GM23338 (cell line): ENCODE results near the gene SPINK2. TPM values are rescaled to one million over a fixed set of nuclear protein-coding genes. Genes with fewer than 3 reads are reported as not detected.

Source experiments
- ATAC-seq: fragments of 200-7000 bp; cut with Tn5 transposase; 3 replicates; pipeline ENCODE4 v1.9.1; 2020
- DNase-seq: peaks from one replicate; pipeline ENCODE4 v3.0.0-alpha.2; 2015; ENCODE audit warnings: low spot score
- H2AFZ ChIP-seq: fragments of 200-600 bp; sonication (generic); 2 replicates; pipeline ENCODE4 v1.8.0; 2016; ENCODE audit warnings: antibody characterized with exemption, mild to moderate bottlenecking, moderate library complexity
- H3F3A ChIP-seq: fragments of 200-600 bp; sonication (generic); replicated peaks from 2 replicates; pipeline ENCODE4 v1.8.0; 2017; ENCODE audit warnings: antibody characterized with exemption, mixed run types, low read depth
- H3K27ac ChIP-seq: fragments of 200-600 bp; sonication (generic); 2 replicates; pipeline ENCODE4 v1.6.1; 2016; ENCODE audit warnings: low read depth
- H3K27me3 ChIP-seq: fragments of 200-600 bp; sonication (generic); 2 replicates; pipeline ENCODE4 v1.8.0; 2016; ENCODE audit warnings: mild to moderate bottlenecking, mixed run types, moderate library complexity; ENCODE audit not compliant: insufficient read depth
- H3K36me3 ChIP-seq: fragments of 200-600 bp; sonication (generic); 2 replicates; pipeline ENCODE4 v1.8.0; 2016; ENCODE audit warnings: mild to moderate bottlenecking; ENCODE audit not compliant: insufficient read depth
- H3K4me1 ChIP-seq: fragments of 200-600 bp; sonication (generic); 2 replicates; pipeline ENCODE4 v1.8.0; 2016; ENCODE audit warnings: mild to moderate bottlenecking, moderate library complexity; ENCODE audit not compliant: insufficient read depth
- H3K4me2 ChIP-seq: fragments of 200-600 bp; sonication (generic); 2 replicates; pipeline ENCODE4 v1.7.1; 2017; ENCODE audit warnings: mixed run types
- H3K4me3 ChIP-seq: fragments of 200-600 bp; sonication (generic); 2 replicates; pipeline ENCODE4 v1.6.1; 2016; ENCODE audit warnings: mixed run types
- H3K79me2 ChIP-seq: fragments of 200-600 bp; sonication (generic); replicated peaks from 2 replicates; pipeline ENCODE4 v1.8.0; 2017; ENCODE audit warnings: mild to moderate bottlenecking; ENCODE audit not compliant: insufficient read depth
- H3K9me2 ChIP-seq: fragments of 200-600 bp; sonication (generic); 2 replicates; pipeline ENCODE4 v1.8.0; 2017; ENCODE audit not compliant: insufficient read depth
- H4K20me1 ChIP-seq: fragments of 200-600 bp; sonication (generic); replicated peaks from 2 replicates; pipeline ENCODE4 v1.8.0; 2017; ENCODE audit warnings: mild to moderate bottlenecking; ENCODE audit not compliant: insufficient read depth
- H3K27ac Mint-ChIP-seq: 2 replicates; pipeline ENCODE4 v1.8.0; 2020; ENCODE audit warnings: inconsistent platforms, mild to moderate bottlenecking, moderate library complexity, mixed read lengths
- H3K27me3 Mint-ChIP-seq: 3 replicates; pipeline ENCODE4 v1.8.0; 2022; ENCODE audit warnings: low read depth, mild to moderate bottlenecking, moderate library complexity, mixed read lengths, inconsistent platforms; ENCODE audit not compliant: insufficient read depth, poor library complexity
- H3K36me3 Mint-ChIP-seq: 3 replicates; pipeline ENCODE4 v1.8.0; 2021; ENCODE audit warnings: low read depth, mild to moderate bottlenecking, inconsistent platforms, moderate library complexity, mixed read lengths
- H3K4me1 Mint-ChIP-seq: 3 replicates; pipeline ENCODE4 v1.8.0; 2020; ENCODE audit warnings: mild to moderate bottlenecking, inconsistent platforms, mixed read lengths
- H3K4me3 Mint-ChIP-seq: 3 replicates; pipeline ENCODE4 v1.8.0; 2021; ENCODE audit warnings: moderate library complexity, mild to moderate bottlenecking, inconsistent platforms, mixed read lengths
- H3K9me3 Mint-ChIP-seq: 3 replicates; pipeline ENCODE4 v1.8.0; 2020; ENCODE audit warnings: moderate library complexity, mild to moderate bottlenecking, inconsistent platforms, mixed read lengths
- CREB1 ChIP-seq: fragments of 250-450 bp; sonication (Bioruptor Pico); IDR thresholded peaks from 2 replicates; pipeline ENCODE4 v1.5.0; 2020; ENCODE audit warnings: low read depth, mild to moderate bottlenecking, moderate library complexity
- EZH2 ChIP-seq: fragments of 200-600 bp; sonication (generic); IDR thresholded peaks from one replicate; pipeline ENCODE4 v1.8.0; 2017; ENCODE audit warnings: antibody characterized with exemption, mild to moderate bottlenecking, low read depth; ENCODE audit not compliant: unreplicated experiment
- NANOG ChIP-seq: IDR thresholded peaks from 2 replicates; pipeline ENCODE4 v1.6.1; 2016; ENCODE audit warnings: antibody characterized with exemption, borderline replicate concordance
- POLR2AphosphoS5 ChIP-seq: IDR thresholded peaks from 2 replicates; pipeline ENCODE4 v1.6.1; 2016; ENCODE audit warnings: antibody characterized with exemption, low read depth
- ZNF114 ChIP-seq: fragments of 250-450 bp; sonication (Bioruptor Pico); IDR thresholded peaks from 2 replicates; pipeline ENCODE4 v1.5.0; 2020; ENCODE audit warnings: mild to moderate bottlenecking, moderate library complexity
- ZNF331 ChIP-seq: fragments of 250-450 bp; sonication (Bioruptor Pico); IDR thresholded peaks from 2 replicates; pipeline ENCODE4 v1.5.0; 2020; ENCODE audit warnings: low read depth, mild to moderate bottlenecking, moderate library complexity
- polyA plus RNA-seq: library from polyadenylated mRNA; unstranded; fragments of >200 nt; fragmentation: Nextera tagmentation; extraction: Ambion mirVana; gene quantifications from 2 replicates; pipeline ENCODE4 v1.2.1, GENCODE V29; 2016
- total RNA-seq: library from RNA; depleted of rRNA; stranded (reverse); fragments of >200 nt; shearing (Covaris generic); gene quantifications from 2 replicates; pipeline ENCODE4 v1.2.3, GENCODE V29; 2014
- TF ChIP-seq, protein P1 (sequence below), 2 experiments: fragments of 200-600 bp in 1 of 2; sonication (generic) in 1 of 2; conservative IDR thresholded peaks; 2 replicates each; pipeline versions ENCODE4 v1.5.1 to v1.6.1; 2016 to 2017; ENCODE audit warnings: antibody characterized with exemption in 2 of 2, low read depth in 2 of 2, mild to moderate bottlenecking in 2 of 2, moderate library complexity in 1 of 2
- TF ChIP-seq, protein P2 (sequence below): IDR thresholded peaks from one replicate; pipeline ENCODE4 v1.6.1; 2018; ENCODE audit warnings: antibody characterized with exemption; ENCODE audit not compliant: unreplicated experiment

Gene SPINK2
- total and polyA plus RNA-seq, 2 experiments from 2014 or later, result 0.73 to 6.4 TPM

- no peak overlapping the region for H3K4me3 Mint-ChIP-seq
- H3K36me3 Mint-ChIP-seq, result no peaks in the 10 kb centered on the region
- Histone ChIP-seq H2AFZ (no peak overlapping the region), H4K20me1 (peaks cover 6% of the 10 kb centered on the region; the same call in 1 of the 2 replicates), H3K27ac (no peak overlapping the region), H3K4me2 (peak overlapping the region; percentile 14), H3K4me3 (peak overlapping the region; percentile 13; the same call in 1 of the 2 replicates), H3K36me3 (no peaks in the 10 kb centered on the region), H3K9me2 (no peaks in the 10 kb centered on the region), H3K79me2 (no peaks in the 10 kb centered on the region), H3K27me3 (peaks cover 75% of the 10 kb centered on the region), H3K4me1 (peaks cover 25% of the 10 kb centered on the region), H3F3A (no peaks in the 10 kb centered on the region)
- peaks cover 18% of the 10 kb centered on the region for H3K4me1 Mint-ChIP-seq
- ATAC-seq, result peak; percentile 70
- H3K27me3 Mint-ChIP-seq, result peaks cover 82% of the 10 kb centered on the region
- no peaks in the 10 kb centered on the region; the same call in 2 of the 3 replicates for H3K9me3 Mint-ChIP-seq
- no peak overlapping the region for H3K27ac Mint-ChIP-seq
- peak; percentile 65 for DNase-seq
- no peak for TF ChIP-seq EZH2
- no peak for TF ChIP-seq CREB1 (CRISPR knock-in tag)
- TF ChIP-seq, protein P1, sequence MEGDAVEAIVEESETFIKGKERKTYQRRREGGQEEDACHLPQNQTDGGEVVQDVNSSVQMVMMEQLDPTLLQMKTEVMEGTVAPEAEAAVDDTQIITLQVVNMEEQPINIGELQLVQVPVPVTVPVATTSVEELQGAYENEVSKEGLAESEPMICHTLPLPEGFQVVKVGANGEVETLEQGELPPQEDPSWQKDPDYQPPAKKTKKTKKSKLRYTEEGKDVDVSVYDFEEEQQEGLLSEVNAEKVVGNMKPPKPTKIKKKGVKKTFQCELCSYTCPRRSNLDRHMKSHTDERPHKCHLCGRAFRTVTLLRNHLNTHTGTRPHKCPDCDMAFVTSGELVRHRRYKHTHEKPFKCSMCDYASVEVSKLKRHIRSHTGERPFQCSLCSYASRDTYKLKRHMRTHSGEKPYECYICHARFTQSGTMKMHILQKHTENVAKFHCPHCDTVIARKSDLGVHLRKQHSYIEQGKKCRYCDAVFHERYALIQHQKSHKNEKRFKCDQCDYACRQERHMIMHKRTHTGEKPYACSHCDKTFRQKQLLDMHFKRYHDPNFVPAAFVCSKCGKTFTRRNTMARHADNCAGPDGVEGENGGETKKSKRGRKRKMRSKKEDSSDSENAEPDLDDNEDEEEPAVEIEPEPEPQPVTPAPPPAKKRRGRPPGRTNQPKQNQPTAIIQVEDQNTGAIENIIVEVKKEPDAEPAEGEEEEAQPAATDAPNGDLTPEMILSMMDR (conservative IDR thresholded peaks at IDR 0.05; ENCODE audit: low read depth in 2 of 2), result peak; percentile 46 to 58
- TF ChIP-seq ZNF114, result no peak
- no peak for TF ChIP-seq POLR2AphosphoS5
Measured at GRCh38 chr4:56843421-56843899, 22.0 kb upstream of the SPINK2 start.

- DNase-seq, result no peak
- H3K36me3 Mint-ChIP-seq, result no peaks in the 10 kb centered on the region
Measured at GRCh38 chr4:56840559-56840958, 19.1 kb upstream of the SPINK2 start.

More at GRCh38 chr4:56840559-56840958, 19.1 kb upstream of the SPINK2 start:
- H3K9me2 ChIP-seq, result no peaks in the 10 kb centered on the region
- TF ChIP-seq POLR2AphosphoS5 (no peak), NANOG (no peak), EZH2 (no peak), ZNF331 (no peak)
- TF ChIP-seq, protein P2, sequence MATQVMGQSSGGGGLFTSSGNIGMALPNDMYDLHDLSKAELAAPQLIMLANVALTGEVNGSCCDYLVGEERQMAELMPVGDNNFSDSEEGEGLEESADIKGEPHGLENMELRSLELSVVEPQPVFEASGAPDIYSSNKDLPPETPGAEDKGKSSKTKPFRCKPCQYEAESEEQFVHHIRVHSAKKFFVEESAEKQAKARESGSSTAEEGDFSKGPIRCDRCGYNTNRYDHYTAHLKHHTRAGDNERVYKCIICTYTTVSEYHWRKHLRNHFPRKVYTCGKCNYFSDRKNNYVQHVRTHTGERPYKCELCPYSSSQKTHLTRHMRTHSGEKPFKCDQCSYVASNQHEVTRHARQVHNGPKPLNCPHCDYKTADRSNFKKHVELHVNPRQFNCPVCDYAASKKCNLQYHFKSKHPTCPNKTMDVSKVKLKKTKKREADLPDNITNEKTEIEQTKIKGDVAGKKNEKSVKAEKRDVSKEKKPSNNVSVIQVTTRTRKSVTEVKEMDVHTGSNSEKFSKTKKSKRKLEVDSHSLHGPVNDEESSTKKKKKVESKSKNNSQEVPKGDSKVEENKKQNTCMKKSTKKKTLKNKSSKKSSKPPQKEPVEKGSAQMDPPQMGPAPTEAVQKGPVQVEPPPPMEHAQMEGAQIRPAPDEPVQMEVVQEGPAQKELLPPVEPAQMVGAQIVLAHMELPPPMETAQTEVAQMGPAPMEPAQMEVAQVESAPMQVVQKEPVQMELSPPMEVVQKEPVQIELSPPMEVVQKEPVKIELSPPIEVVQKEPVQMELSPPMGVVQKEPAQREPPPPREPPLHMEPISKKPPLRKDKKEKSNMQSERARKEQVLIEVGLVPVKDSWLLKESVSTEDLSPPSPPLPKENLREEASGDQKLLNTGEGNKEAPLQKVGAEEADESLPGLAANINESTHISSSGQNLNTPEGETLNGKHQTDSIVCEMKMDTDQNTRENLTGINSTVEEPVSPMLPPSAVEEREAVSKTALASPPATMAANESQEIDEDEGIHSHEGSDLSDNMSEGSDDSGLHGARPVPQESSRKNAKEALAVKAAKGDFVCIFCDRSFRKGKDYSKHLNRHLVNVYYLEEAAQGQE, result no peak
- peaks cover 6% of the 10 kb centered on the region; the same call in 1 of the 2 replicates for H4K20me1 ChIP-seq
- Mint-ChIP-seq H3K9me3 (no peaks in the 10 kb centered on the region), H3K27ac (no peak overlapping the region), H3K4me3 (no peak overlapping the region), H3K27me3 (peaks cover 53% of the 10 kb centered on the region), H3K4me1 (peaks cover 16% of the 10 kb centered on the region)
- H3K4me1 ChIP-seq, result peaks cover 20% of the 10 kb centered on the region
- no peak overlapping the region for H3K4me2 ChIP-seq
- no peak for ATAC-seq
- H3K27me3 ChIP-seq, result peaks cover 46% of the 10 kb centered on the region
- H3K79me2 ChIP-seq, result no peaks in the 10 kb centered on the region
- H2AFZ ChIP-seq, result no peak overlapping the region
- H3F3A ChIP-seq, result no peaks in the 10 kb centered on the region
- no peak overlapping the region for H3K27ac ChIP-seq
- no peak overlapping the region for H3K4me3 ChIP-seq
- H3K36me3 ChIP-seq, result no peaks in the 10 kb centered on the region
